ENCODE data around the gene NUP210L. TPM values are rescaled to one million over a fixed set of nuclear protein-coding genes. Genes with fewer than 3 reads are reported as not detected.

NUP210L gene
- total and polyA plus RNA-seq, 2 of the 13 experiments (the other 11 are each of a cell fraction or from before 2014, with no cell fraction given), result not detected

GRCh38 chr1:153958111-153958960, 196.5 kb downstream of the NUP210L start, which contains the start of gene CRTC2 (continued):
- TF ChIP-seq, protein P1, sequence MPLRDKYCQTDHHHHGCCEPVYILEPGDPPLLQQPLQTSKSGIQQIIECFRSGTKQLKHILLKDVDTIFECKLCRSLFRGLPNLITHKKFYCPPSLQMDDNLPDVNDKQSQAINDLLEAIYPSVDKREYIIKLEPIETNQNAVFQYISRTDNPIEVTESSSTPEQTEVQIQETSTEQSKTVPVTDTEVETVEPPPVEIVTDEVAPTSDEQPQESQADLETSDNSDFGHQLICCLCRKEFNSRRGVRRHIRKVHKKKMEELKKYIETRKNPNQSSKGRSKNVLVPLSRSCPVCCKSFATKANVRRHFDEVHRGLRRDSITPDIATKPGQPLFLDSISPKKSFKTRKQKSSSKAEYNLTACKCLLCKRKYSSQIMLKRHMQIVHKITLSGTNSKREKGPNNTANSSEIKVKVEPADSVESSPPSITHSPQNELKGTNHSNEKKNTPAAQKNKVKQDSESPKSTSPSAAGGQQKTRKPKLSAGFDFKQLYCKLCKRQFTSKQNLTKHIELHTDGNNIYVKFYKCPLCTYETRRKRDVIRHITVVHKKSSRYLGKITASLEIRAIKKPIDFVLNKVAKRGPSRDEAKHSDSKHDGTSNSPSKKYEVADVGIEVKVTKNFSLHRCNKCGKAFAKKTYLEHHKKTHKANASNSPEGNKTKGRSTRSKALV (CRISPR knock-in tag; IDR thresholded peaks at IDR 0.05), result peak; percentile 62; the same call in 1 of the 2 replicates
- TF ChIP-seq RFX5 (IDR thresholded peaks at IDR 0.05; ENCODE audit: low read depth, low read length), result no peak
- TF ChIP-seq ZSCAN30 (CRISPR knock-in tag; IDR thresholded peaks at IDR 0.05), result no peak
- TF ChIP-seq, protein P2, sequence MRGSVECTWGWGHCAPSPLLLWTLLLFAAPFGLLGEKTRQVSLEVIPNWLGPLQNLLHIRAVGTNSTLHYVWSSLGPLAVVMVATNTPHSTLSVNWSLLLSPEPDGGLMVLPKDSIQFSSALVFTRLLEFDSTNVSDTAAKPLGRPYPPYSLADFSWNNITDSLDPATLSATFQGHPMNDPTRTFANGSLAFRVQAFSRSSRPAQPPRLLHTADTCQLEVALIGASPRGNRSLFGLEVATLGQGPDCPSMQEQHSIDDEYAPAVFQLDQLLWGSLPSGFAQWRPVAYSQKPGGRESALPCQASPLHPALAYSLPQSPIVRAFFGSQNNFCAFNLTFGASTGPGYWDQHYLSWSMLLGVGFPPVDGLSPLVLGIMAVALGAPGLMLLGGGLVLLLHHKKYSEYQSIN (CRISPR knock-in tag; IDR thresholded peaks at IDR 0.05; ENCODE audit: borderline replicate concordance), result no peak
- TF ChIP-seq ZNF558 (CRISPR knock-in tag; IDR thresholded peaks at IDR 0.05; ENCODE audit: borderline replicate concordance), result peak; percentile 4; the same call in 1 of the 2 replicates
- TF ChIP-seq, protein P3, sequence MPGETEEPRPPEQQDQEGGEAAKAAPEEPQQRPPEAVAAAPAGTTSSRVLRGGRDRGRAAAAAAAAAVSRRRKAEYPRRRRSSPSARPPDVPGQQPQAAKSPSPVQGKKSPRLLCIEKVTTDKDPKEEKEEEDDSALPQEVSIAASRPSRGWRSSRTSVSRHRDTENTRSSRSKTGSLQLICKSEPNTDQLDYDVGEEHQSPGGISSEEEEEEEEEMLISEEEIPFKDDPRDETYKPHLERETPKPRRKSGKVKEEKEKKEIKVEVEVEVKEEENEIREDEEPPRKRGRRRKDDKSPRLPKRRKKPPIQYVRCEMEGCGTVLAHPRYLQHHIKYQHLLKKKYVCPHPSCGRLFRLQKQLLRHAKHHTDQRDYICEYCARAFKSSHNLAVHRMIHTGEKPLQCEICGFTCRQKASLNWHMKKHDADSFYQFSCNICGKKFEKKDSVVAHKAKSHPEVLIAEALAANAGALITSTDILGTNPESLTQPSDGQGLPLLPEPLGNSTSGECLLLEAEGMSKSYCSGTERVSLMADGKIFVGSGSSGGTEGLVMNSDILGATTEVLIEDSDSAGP (CRISPR knock-in tag; IDR thresholded peaks at IDR 0.05; ENCODE audit: borderline replicate concordance), result peak; percentile 84; the same call in 1 of the 2 replicates
- peak; percentile 83 for TF ChIP-seq ZNF788 (CRISPR knock-in tag; IDR thresholded peaks at IDR 0.05; ENCODE audit: borderline replicate concordance)
- TF ChIP-seq HNF1A (IDR thresholded peaks at IDR 0.05; ENCODE audit: low read depth), result no peak
- peak; percentile 12; the same call in 1 of the 2 replicates for TF ChIP-seq HNF1A (CRISPR knock-in tag; IDR thresholded peaks at IDR 0.05; ENCODE audit: borderline replicate concordance)
- TF ChIP-seq ZNF766 (CRISPR knock-in tag; IDR thresholded peaks at IDR 0.05; ENCODE audit: borderline replicate concordance), result peak; percentile 78; the same call in 1 of the 2 replicates
- peak; percentile 59; the same call in 1 of the 2 replicates for TF ChIP-seq YEATS2 (CRISPR knock-in tag; IDR thresholded peaks at IDR 0.05; ENCODE audit: borderline replicate concordance)
- TF ChIP-seq, protein P4, sequence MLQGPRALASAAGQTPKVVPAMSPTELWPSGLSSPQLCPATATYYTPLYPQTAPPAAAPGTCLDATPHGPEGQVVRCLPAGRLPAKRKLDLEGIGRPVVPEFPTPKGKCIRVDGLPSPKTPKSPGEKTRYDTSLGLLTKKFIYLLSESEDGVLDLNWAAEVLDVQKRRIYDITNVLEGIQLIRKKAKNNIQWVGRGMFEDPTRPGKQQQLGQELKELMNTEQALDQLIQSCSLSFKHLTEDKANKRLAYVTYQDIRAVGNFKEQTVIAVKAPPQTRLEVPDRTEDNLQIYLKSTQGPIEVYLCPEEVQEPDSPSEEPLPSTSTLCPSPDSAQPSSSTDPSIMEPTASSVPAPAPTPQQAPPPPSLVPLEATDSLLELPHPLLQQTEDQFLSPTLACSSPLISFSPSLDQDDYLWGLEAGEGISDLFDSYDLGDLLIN (CRISPR knock-in tag; IDR thresholded peaks at IDR 0.05; ENCODE audit: borderline replicate concordance), result no peak; the same call in 1 of the 2 replicates
- peak; percentile 21 for TF ChIP-seq CBX1 (IDR thresholded peaks at IDR 0.05; ENCODE audit: low read depth)
- TF ChIP-seq HDAC1 (CRISPR knock-in tag; IDR thresholded peaks at IDR 0.05), result peak; percentile 83
- TF ChIP-seq, protein P5, sequence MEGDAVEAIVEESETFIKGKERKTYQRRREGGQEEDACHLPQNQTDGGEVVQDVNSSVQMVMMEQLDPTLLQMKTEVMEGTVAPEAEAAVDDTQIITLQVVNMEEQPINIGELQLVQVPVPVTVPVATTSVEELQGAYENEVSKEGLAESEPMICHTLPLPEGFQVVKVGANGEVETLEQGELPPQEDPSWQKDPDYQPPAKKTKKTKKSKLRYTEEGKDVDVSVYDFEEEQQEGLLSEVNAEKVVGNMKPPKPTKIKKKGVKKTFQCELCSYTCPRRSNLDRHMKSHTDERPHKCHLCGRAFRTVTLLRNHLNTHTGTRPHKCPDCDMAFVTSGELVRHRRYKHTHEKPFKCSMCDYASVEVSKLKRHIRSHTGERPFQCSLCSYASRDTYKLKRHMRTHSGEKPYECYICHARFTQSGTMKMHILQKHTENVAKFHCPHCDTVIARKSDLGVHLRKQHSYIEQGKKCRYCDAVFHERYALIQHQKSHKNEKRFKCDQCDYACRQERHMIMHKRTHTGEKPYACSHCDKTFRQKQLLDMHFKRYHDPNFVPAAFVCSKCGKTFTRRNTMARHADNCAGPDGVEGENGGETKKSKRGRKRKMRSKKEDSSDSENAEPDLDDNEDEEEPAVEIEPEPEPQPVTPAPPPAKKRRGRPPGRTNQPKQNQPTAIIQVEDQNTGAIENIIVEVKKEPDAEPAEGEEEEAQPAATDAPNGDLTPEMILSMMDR (CRISPR knock-in tag; IDR thresholded peaks at IDR 0.05), result peak; percentile 40; the same call in 1 of the 2 replicates

All from HepG2 (cell line).